ENCODE measurements around the gene SLC23A2.

SLC23A2 gene

DNA sequence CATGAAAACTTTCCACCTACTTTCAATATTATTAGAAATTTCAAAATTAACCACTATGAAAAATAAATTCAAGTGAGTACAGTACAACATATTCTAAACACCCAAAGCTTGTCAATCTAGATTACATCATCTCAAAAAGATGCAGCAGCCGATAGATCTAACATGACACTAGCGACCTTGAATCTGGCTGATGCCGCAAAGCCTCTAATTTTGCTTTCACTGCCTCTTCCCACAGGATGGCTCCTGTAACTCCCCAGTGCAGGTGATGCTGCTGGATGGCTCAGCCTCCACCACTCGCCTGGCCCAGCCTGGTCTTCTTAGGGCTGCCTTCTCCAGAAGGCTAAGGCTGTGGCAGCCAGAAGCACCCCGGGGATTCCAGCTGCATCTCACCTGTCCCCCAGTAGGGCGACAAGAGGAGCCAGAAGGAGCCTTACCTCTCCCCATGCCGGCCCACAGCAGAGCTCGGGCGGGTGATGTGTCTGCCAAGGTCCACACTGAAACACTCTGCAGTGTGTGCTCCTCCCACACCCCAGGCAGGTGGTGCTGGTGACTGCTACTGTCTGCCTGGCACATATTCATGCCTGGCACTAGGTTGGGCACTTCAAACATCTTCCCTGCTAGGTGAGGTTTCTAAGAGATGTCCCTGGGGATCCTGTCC, 82.1 kb downstream of the SLC23A2 start:
- 0 out of 3 replicates have a peak, but pooled peaks have one; percentile 27 for ATAC-seq (ENCODE audit: low read depth)
- no peaks in the 10 kb centered on the region for H3K9me3 ChIP-seq (ENCODE audit: severe bottlenecking)

DNA sequence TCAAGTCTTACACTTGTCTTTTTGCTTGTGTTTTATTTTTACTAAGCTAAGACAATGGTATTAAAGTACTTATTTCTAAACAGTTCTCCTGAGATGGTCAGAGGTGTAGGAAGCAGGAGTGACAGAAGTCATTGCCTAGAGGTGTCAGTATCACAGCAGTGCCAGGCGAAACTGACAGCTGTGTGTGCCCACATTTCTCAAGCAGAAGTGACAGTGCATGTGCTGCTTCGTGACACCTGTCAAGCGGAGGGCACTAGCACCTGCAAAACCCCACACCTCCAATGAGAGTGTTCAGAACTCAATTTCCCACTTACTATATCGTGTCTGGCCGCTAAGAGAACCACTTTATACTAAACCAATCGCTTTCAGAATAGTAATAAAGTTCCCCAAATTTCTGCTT, 82.8 kb downstream of the SLC23A2 start:
- H3K27ac ChIP-seq (ENCODE audit: poor library complexity, severe bottlenecking) = no peak overlapping the region
- TF ChIP-seq, protein P1, sequence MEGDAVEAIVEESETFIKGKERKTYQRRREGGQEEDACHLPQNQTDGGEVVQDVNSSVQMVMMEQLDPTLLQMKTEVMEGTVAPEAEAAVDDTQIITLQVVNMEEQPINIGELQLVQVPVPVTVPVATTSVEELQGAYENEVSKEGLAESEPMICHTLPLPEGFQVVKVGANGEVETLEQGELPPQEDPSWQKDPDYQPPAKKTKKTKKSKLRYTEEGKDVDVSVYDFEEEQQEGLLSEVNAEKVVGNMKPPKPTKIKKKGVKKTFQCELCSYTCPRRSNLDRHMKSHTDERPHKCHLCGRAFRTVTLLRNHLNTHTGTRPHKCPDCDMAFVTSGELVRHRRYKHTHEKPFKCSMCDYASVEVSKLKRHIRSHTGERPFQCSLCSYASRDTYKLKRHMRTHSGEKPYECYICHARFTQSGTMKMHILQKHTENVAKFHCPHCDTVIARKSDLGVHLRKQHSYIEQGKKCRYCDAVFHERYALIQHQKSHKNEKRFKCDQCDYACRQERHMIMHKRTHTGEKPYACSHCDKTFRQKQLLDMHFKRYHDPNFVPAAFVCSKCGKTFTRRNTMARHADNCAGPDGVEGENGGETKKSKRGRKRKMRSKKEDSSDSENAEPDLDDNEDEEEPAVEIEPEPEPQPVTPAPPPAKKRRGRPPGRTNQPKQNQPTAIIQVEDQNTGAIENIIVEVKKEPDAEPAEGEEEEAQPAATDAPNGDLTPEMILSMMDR (IDR thresholded peaks at IDR 0.05; ENCODE audit: poor library complexity, severe bottlenecking) = no peak
- ATAC-seq (ENCODE audit: low read depth) (no peak), DNase-seq (ENCODE audit: low spot score) (no peak)
- H3K27me3 ChIP-seq (ENCODE audit: insufficient read depth, poor library complexity, severe bottlenecking) = no peaks in the 10 kb centered on the region
- H3K36me3 ChIP-seq (ENCODE audit: low read depth) = no peaks in the 10 kb centered on the region
- H3K9me3 ChIP-seq (ENCODE audit: severe bottlenecking) = no peaks in the 10 kb centered on the region
- no peaks in the 10 kb centered on the region for H3K4me1 ChIP-seq (ENCODE audit: insufficient read depth, poor library complexity, severe bottlenecking)
- no peak overlapping the region for H3K4me3 ChIP-seq (ENCODE audit: severe bottlenecking)

More for the DNA sequence above, 82.1 kb downstream of the SLC23A2 start:
- H3K4me1 ChIP-seq (ENCODE audit: insufficient read depth, poor library complexity, severe bottlenecking) = no peaks in the 10 kb centered on the region
- no peak overlapping the region for H3K27ac ChIP-seq (ENCODE audit: poor library complexity, severe bottlenecking)
- no peak for DNase-seq (ENCODE audit: low spot score)
- H3K27me3 ChIP-seq (ENCODE audit: insufficient read depth, poor library complexity, severe bottlenecking) = no peaks in the 10 kb centered on the region
- TF ChIP-seq, protein P1 (IDR thresholded peaks at IDR 0.05; ENCODE audit: poor library complexity, severe bottlenecking) = no peak
- H3K36me3 ChIP-seq (ENCODE audit: low read depth) = no peaks in the 10 kb centered on the region
- H3K4me3 ChIP-seq (ENCODE audit: severe bottlenecking) = no peak overlapping the region

DNA sequence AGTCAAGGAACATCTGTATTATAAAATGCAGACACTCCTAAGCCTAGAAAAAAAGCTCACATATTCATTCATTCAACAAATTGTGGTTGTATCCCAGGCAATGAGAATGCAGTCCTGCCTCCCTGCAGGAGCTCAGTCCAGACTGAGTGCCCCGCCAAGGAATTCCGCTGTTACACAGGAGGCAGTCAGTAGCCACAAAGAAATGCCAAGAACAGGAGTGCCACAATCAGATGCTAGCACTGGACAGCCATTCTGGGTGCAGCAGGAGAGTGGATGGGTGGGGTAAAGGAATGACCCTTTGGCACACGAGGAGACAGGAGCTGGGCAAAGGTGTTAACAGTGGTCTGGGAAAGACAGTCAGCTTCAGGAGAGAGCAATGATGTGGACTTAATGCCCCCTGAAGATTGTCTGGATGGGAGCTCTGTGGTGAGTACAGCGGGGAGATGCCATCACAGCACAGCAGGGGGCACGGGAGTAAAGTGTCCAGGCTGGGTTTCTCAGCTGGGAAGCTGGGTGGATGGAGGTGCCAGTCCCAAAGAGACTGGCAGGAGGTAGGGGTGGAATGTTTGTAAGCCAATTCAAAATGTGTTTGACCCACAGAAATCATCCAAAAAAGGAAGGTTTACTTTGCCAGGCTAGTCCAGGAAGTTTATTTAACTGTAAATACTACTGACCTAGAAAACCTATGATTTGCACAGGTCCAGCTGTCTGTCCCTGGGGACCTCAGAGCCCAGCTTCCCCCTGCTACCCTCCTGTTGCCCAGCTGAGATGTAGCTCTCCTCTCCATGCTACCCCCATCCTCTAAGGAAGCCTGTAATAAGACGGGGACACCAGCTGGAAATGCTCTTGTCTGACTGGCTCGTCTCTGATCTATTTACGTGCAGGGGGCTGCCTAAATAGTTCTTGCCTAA, 84.1 kb downstream of the SLC23A2 start:
- Histone ChIP-seq H3K36me3 (ENCODE audit: low read depth) (no peaks in the 10 kb centered on the region), H3K9me3 (ENCODE audit: severe bottlenecking) (no peaks in the 10 kb centered on the region), H3K4me1 (ENCODE audit: insufficient read depth, poor library complexity, severe bottlenecking) (no peaks in the 10 kb centered on the region), H3K27ac (ENCODE audit: poor library complexity, severe bottlenecking) (no peak overlapping the region), H3K4me3 (ENCODE audit: severe bottlenecking) (no peak overlapping the region), H3K27me3 (ENCODE audit: insufficient read depth, poor library complexity, severe bottlenecking) (no peaks in the 10 kb centered on the region)
- ATAC-seq (ENCODE audit: low read depth) = peak; percentile 72; the same call in 2 of the 3 replicates
- DNase-seq (ENCODE audit: low spot score) = no peak
- TF ChIP-seq, protein P1 (IDR thresholded peaks at IDR 0.05; ENCODE audit: poor library complexity, severe bottlenecking) = no peak

DNA sequence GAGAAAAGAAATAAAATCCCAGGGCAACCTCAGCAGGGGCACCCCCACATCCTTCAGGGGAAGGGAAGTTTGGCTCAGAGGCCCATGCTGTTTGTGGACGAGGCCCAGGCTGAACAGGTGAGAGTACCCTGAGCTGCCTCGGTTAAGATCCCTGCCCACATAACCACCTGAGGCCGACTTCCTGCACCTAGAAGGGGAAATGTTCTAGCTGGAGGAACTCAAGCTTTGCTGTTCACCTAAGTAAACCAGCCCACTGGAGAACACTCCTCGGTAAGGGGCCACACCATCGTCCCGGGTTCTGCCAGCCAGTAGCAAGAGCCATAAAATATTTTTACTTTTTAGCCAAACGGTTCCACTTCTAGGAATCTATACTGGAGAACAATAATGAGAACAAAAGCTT, 88.2 kb downstream of the SLC23A2 start:
- ATAC-seq (ENCODE audit: low read depth) = no peak
- Histone ChIP-seq H3K4me1 (ENCODE audit: insufficient read depth, poor library complexity, severe bottlenecking) (no peaks in the 10 kb centered on the region), H3K4me3 (ENCODE audit: severe bottlenecking) (no peak overlapping the region), H3K9me3 (ENCODE audit: severe bottlenecking) (no peaks in the 10 kb centered on the region), H3K27ac (ENCODE audit: poor library complexity, severe bottlenecking) (no peak overlapping the region), H3K27me3 (ENCODE audit: insufficient read depth, poor library complexity, severe bottlenecking) (no peaks in the 10 kb centered on the region), H3K36me3 (ENCODE audit: low read depth) (no peaks in the 10 kb centered on the region; the same call in 1 of the 2 replicates)
- TF ChIP-seq, protein P1 (IDR thresholded peaks at IDR 0.05; ENCODE audit: poor library complexity, severe bottlenecking) = no peak
- DNase-seq (ENCODE audit: low spot score) = no peak
